ENCODE data around the gene GP9. TPM values are rescaled to one million over a fixed set of nuclear protein-coding genes. Genes with fewer than 3 reads are reported as not detected.

GP9 gene
- total RNA-seq, 1 experiment from 2014 or later, result not detected

DNA sequence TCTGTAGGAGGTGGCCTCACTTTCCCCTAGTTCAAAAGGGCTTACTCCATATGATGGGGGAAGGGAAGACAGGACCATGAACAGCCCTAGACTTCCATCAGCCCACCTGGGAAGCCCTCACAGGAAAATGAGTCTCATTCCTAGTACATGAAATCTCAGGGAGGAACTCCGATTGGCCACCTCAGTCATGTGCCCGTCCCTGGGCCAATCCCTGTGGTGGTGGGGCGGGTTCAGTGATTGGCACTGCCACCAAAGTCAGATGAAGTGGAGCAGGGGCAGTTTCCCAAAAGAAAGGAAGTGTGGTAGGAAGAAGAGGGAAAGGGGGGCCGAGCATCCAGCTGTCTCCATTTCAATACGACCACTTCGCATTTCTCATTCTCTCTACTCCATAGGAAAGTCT is 25.9 kb upstream of the GP9 start:
- Histone ChIP-seq H2AK5ac (ENCODE audit: insufficient read length, low read length) (no peak overlapping the region), H3K14ac (ENCODE audit: insufficient read depth, low read length) (no peak overlapping the region), H3K4me2 (ENCODE audit: insufficient read depth, insufficient read length, low read length) (no peak overlapping the region), H3K79me1 (ENCODE audit: insufficient read depth, low read depth, low read length, poor library complexity, severe bottlenecking) (no peaks in the 10 kb centered on the region), H2BK12ac (ENCODE audit: insufficient read length, low read depth, low read length) (no peak overlapping the region), H2BK120ac (ENCODE audit: low read depth, low read length, poor library complexity, severe bottlenecking) (no peak overlapping the region), H3K9ac (ENCODE audit: extremely low read depth, insufficient read length, low read length) (no peak overlapping the region), H3T11ph (ENCODE audit: low read length) (no peak overlapping the region), H2BK20ac (ENCODE audit: low read depth, low read length, poor library complexity, severe bottlenecking) (no peak overlapping the region), H3K4me1 (ENCODE audit: insufficient read depth, low read length) (no peaks in the 10 kb centered on the region), H2BK15ac (ENCODE audit: low read depth, low read length) (no peak overlapping the region), H3K4ac (ENCODE audit: low read depth, low read length) (no peak overlapping the region), H3K9me3 (ENCODE audit: control insufficient read depth, low read depth, low read length) (no peaks in the 10 kb centered on the region), H3K23me2 (ENCODE audit: insufficient read length, low read depth, low read length, poor library complexity, severe bottlenecking) (no peaks in the 10 kb centered on the region), H3K79me2 (ENCODE audit: insufficient read depth, low read length) (no peaks in the 10 kb centered on the region), H4K8ac (replicated peaks; ENCODE audit: insufficient read length, low read depth, low read length) (no peak overlapping the region), H3K27ac (ENCODE audit: insufficient read length, low read depth, low read length) (no peak overlapping the region), H3K27me3 (ENCODE audit: insufficient read depth, low read length) (no peaks in the 10 kb centered on the region), H2AFZ (ENCODE audit: low read length) (no peak overlapping the region), H2BK5ac (ENCODE audit: insufficient read length, low read length) (no peak overlapping the region), H3K56ac (ENCODE audit: insufficient read length, low read depth, low read length) (no peak overlapping the region), H4K20me1 (ENCODE audit: control insufficient read depth, insufficient read depth, insufficient read length) (no peaks in the 10 kb centered on the region), H4K91ac (ENCODE audit: insufficient read length, low read depth, low read length) (no peak overlapping the region), H4K5ac (ENCODE audit: insufficient read length, low read depth, low read length) (no peak overlapping the region), H3K23ac (ENCODE audit: insufficient read length, low read depth, low read length) (no peak overlapping the region), H3K18ac (ENCODE audit: insufficient read length, low read depth, low read length) (no peak overlapping the region)
- no CpG with 5 or more reads among the region's 6 CpGs for WGBS (ENCODE audit: extremely low coverage, insufficient read length, low lambda C conversion rate)
- Mint-ChIP-seq H3K36me3 (ENCODE audit: insufficient read depth in 1 of 3, low read depth in 3 of 3) (no peaks in the 10 kb centered on the region), H3K9me3 (no peaks in the 10 kb centered on the region), H3K4me1 (peaks cover 9 to 14% of the 10 kb centered on the region in 2 experiments; a peak in 3 of 4 replicates), H3K27me3 (ENCODE audit: low read depth) (peaks cover 13% of the 10 kb centered on the region), H3K27ac (no peak overlapping the region; a peak in 1 of 7 replicates), H3K4me3 (no peak overlapping the region)
- no peak for DNase-seq
- TF ChIP-seq, protein P1, sequence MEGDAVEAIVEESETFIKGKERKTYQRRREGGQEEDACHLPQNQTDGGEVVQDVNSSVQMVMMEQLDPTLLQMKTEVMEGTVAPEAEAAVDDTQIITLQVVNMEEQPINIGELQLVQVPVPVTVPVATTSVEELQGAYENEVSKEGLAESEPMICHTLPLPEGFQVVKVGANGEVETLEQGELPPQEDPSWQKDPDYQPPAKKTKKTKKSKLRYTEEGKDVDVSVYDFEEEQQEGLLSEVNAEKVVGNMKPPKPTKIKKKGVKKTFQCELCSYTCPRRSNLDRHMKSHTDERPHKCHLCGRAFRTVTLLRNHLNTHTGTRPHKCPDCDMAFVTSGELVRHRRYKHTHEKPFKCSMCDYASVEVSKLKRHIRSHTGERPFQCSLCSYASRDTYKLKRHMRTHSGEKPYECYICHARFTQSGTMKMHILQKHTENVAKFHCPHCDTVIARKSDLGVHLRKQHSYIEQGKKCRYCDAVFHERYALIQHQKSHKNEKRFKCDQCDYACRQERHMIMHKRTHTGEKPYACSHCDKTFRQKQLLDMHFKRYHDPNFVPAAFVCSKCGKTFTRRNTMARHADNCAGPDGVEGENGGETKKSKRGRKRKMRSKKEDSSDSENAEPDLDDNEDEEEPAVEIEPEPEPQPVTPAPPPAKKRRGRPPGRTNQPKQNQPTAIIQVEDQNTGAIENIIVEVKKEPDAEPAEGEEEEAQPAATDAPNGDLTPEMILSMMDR (conservative IDR thresholded peaks at IDR 0.05), result no peak

All from H9 (cell line).